IMR-90 (cell line): ENCODE data around the gene ZNF473. TPM values are rescaled to one million over a fixed set of nuclear protein-coding genes. Genes with fewer than 3 reads are reported as not detected.

Experiments
- ATAC-seq: fragments of 200-7000 bp; cut with Tn5 transposase; 2 replicates; pipeline ENCODE4 v1.9.1; 2020; ENCODE audit warnings: low read depth, mild to moderate bottlenecking, moderate library complexity
- BruUV-seq: library from RNA; stranded (reverse); fragments of 400-500 nt; replicated peaks from 2 replicates; lab custom pipeline; 2021; lab: Mats Ljungman, UMichigan
- CTCF ChIA-PET: fragments of 300-600 bp; formaldehyde crosslinking; extraction: SDS; loops from one replicate; lab custom pipeline; 2021; ENCODE audit warnings: antibody characterized with exemption; lab: Yijun Ruan, JAX
- POLR2A ChIA-PET: fragments of 300-600 bp; sonication (Branson Sonifier 250); formaldehyde crosslinking; loops from one replicate; lab custom pipeline; 2022; ENCODE audit warnings: antibody characterized with exemption; ENCODE audit not compliant: unreplicated experiment; lab: Charles Lee
- DNase-seq: peaks from one replicate; pipeline ENCODE4 v3.0.0; 2013
- H2AFZ ChIP-seq: replicated peaks from 2 replicates; pipeline ENCODE3; 2013; ENCODE audit warnings: low read length, mild to moderate bottlenecking; ENCODE audit not compliant: poor library complexity
- H2AK5ac ChIP-seq: 2 replicates; pipeline ENCODE4 v1.6.1; 2013; ENCODE audit warnings: low read depth, low read length, inconsistent platforms
- H2AK9ac ChIP-seq: replicated peaks from 2 replicates; pipeline ENCODE3; 2013; ENCODE audit warnings: mild to moderate bottlenecking, low read depth, low read length, moderate library complexity; ENCODE audit not compliant: poor library complexity
- H2BK120ac ChIP-seq: 2 replicates; pipeline ENCODE4 v1.6.1; 2013; ENCODE audit warnings: low read depth, low read length, inconsistent platforms
- H2BK15ac ChIP-seq: 3 replicates; pipeline ENCODE4 v1.6.1; 2013; ENCODE audit warnings: low read depth, low read length, inconsistent platforms
- H2BK20ac ChIP-seq: 2 replicates; pipeline ENCODE4 v1.6.1; 2013; ENCODE audit warnings: low read depth, mild to moderate bottlenecking, inconsistent platforms, low read length, moderate library complexity
- H2BK5ac ChIP-seq: 2 replicates; pipeline ENCODE4 v1.6.1; 2013; ENCODE audit warnings: mild to moderate bottlenecking, low read depth, low read length, inconsistent platforms; ENCODE audit not compliant: poor library complexity, severe bottlenecking
- H3K14ac ChIP-seq: replicated peaks from 2 replicates; pipeline ENCODE4 v1.6.1; 2013; ENCODE audit warnings: low read depth, low read length, inconsistent platforms
- H3K18ac ChIP-seq: 2 replicates; pipeline ENCODE4 v1.6.1; 2013; ENCODE audit warnings: low read depth, low read length, control low read depth
- H3K23ac ChIP-seq: 2 replicates; pipeline ENCODE4 v1.6.1; 2013; ENCODE audit warnings: low read depth, low read length, inconsistent platforms
- H3K27ac ChIP-seq: 2 replicates; pipeline ENCODE4 v1.5.1; 2013; ENCODE audit warnings: mild to moderate bottlenecking, control low read depth, low read length; ENCODE audit not compliant: insufficient read depth
- H3K27me3 ChIP-seq: 2 replicates; pipeline ENCODE4 v1.6.1; 2013; ENCODE audit warnings: low read length; ENCODE audit not compliant: control insufficient read depth, insufficient read depth
- H3K36me3 ChIP-seq: 2 replicates; pipeline ENCODE4 v1.6.1; 2013; ENCODE audit warnings: low read length, mixed read lengths; ENCODE audit not compliant: control insufficient read depth, insufficient read depth
- H3K4ac ChIP-seq: 2 replicates; pipeline ENCODE4 v1.6.1; 2013; ENCODE audit warnings: low read depth, low read length, inconsistent platforms
- H3K4me1 ChIP-seq: 2 replicates; pipeline ENCODE4 v1.6.1; 2013; ENCODE audit warnings: low read length, mixed read lengths; ENCODE audit not compliant: control insufficient read depth, insufficient read depth
- H3K4me2 ChIP-seq: 2 replicates; pipeline ENCODE4 v1.6.1; 2013; ENCODE audit warnings: low read depth, mild to moderate bottlenecking, control low read depth, low read length, moderate library complexity
- H3K4me3 ChIP-seq: 2 replicates; pipeline ENCODE4 v1.5.1; 2013; ENCODE audit warnings: low read depth, mild to moderate bottlenecking, control low read depth, low read length, moderate library complexity; ENCODE audit not compliant: insufficient read depth
- H3K56ac ChIP-seq: 2 replicates; pipeline ENCODE4 v1.6.1; 2013; ENCODE audit warnings: low read length, inconsistent platforms; ENCODE audit not compliant: insufficient read depth; ENCODE audit errors: extremely low read depth
- H3K79me1 ChIP-seq, 2 experiments: 2 replicates each; pipeline ENCODE4 v1.6.1; 2013; ENCODE audit warnings: low read length in 2 of 2, inconsistent platforms in 1 of 2, low read depth in 1 of 2
- H3K9ac ChIP-seq: 2 replicates; pipeline ENCODE4 v1.6.1; 2013; ENCODE audit warnings: low read depth, low read length, control low read depth
- H3K9me1 ChIP-seq: 2 replicates; pipeline ENCODE4 v1.6.1; 2013; ENCODE audit warnings: low read length, inconsistent platforms; ENCODE audit not compliant: insufficient read depth
- H3K9me3 ChIP-seq: 2 replicates; pipeline ENCODE4 v1.6.1; 2013; ENCODE audit warnings: low read length; ENCODE audit not compliant: control insufficient read depth, insufficient read depth
- H4K20me1 ChIP-seq: 2 replicates; pipeline ENCODE4 v1.6.1; 2013; ENCODE audit warnings: low read length, inconsistent platforms; ENCODE audit not compliant: insufficient read depth
- H4K5ac ChIP-seq: 2 replicates; pipeline ENCODE4 v1.6.1; 2013; ENCODE audit warnings: mild to moderate bottlenecking, low read depth, low read length, control low read depth
- H4K8ac ChIP-seq, 2 experiments: 2 replicates each; pipeline ENCODE4 v1.6.1; 2013; ENCODE audit warnings: low read depth in 2 of 2, low read length in 2 of 2, control low read depth in 1 of 2, inconsistent platforms in 1 of 2
- H4K91ac ChIP-seq: 2 replicates; pipeline ENCODE4 v1.6.1; 2013; ENCODE audit warnings: low read depth, low read length, inconsistent platforms; ENCODE audit not compliant: insufficient read depth
- CHD1 ChIP-seq: IDR thresholded peaks from 2 replicates; pipeline ENCODE4 v1.6.1; 2012; ENCODE audit warnings: low read depth, low read length, improper control_type of control experiment
- RFX5 ChIP-seq: IDR thresholded peaks from 2 replicates; pipeline ENCODE4 v1.8.0; 2012; ENCODE audit warnings: low read depth, mild to moderate bottlenecking, low read length, moderate library complexity
- WGBS, 2 experiments: methylation state at CpG; one replicate each; pipeline versions ENCODE4 v1.1.5 to v1.1.7; 2013; ENCODE audit warnings: missing lambda C conversion rate in 2 of 2; ENCODE audit not compliant: insufficient read length in 1 of 2; ENCODE audit errors: extremely low coverage in 2 of 2; 5-methylcytosine and 5-hydroxymethylcytosine counted together
- dilution Hi-C: fragments of 300-500 bp; cut with HindIII; formaldehyde crosslinking; loops from one replicate; pipeline ENCODE4 v1.14.3; 2018; ENCODE audit warnings: low sequenced_read_pairs; ENCODE audit not compliant: unreplicated experiment
- in situ Hi-C: fragments of 300-500 bp; cut with MboI; formaldehyde crosslinking; loops from 3 replicates; pipeline ENCODE4 v1.14.3; 2019; ENCODE audit warnings: low sequenced_read_pairs, inconsistent platforms, mixed read lengths
- intact Hi-C: fragments of 100-400 bp; cut with micrococcal nuclease; formaldehyde crosslinking; loops from 2 replicates; pipeline ENCODE4 v1.10.0; 2022
- polyA plus RNA-seq, 3 experiments: library from polyadenylated mRNA; depleted of rRNA; stranded (reverse); fragments of >200 nt; gene quantifications; 2 replicates each; pipeline ENCODE4 v1.2.3, GENCODE V29; 2012; ENCODE audit warnings: low replicate concordance in 1 of 3
- total RNA-seq: library from RNA; depleted of rRNA; stranded (reverse); fragments of >200 nt; gene quantifications from 2 replicates; pipeline ENCODE4 v1.2.3, GENCODE V29; 2012
- TF ChIP-seq, protein P1 (sequence below): fragments of 150-350 bp; IDR thresholded peaks from 2 replicates; pipeline ENCODE4 v1.6.1; 2016; ENCODE audit warnings: low read depth, mild to moderate bottlenecking, low read length, moderate library complexity, borderline replicate concordance

ZNF473 gene
- total and polyA plus RNA-seq, 2 of the 4 experiments (the other 2 are of a cell fraction) = 4.5 to 13.3 TPM

DNA sequence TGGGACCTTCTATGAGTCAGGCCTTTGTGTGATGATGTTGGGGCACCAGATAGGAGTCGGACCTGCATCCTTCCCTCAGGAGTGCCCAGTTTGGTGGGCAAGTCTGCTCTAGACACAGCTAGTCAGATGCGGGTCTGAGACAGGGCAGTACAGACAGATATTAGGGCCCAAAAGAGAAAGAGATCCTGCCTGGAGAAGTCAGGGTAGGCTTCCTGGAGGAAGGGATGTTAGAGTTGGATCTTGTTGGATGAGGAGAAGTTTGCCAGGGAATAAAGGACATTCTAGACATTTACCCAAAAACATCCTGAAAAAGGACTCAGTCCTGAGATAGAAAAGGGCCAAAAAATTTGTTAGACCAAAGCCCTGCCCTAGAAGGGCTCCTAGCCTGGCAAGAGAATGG, 17.9 kb upstream of the ZNF473 start:
- H2AK9ac ChIP-seq = no peak overlapping the region
- no peak overlapping the region for H4K91ac ChIP-seq
- intact Hi-C loops (no loop called here), in situ Hi-C loops (no loop called here), dilution Hi-C loops (no loop called here)
- peaks cover 13% of the 10 kb centered on the region for H4K20me1 ChIP-seq
- H2AFZ ChIP-seq = no peak overlapping the region
- H3K27me3 ChIP-seq = no peaks in the 10 kb centered on the region
- H3K18ac ChIP-seq = no peak overlapping the region
- ATAC-seq (no peak), DNase-seq (no peak)
- no peaks in the 10 kb centered on the region for H3K9me3 ChIP-seq
- H3K56ac ChIP-seq = no peak overlapping the region
- ChIA-PET POLR2A (no interaction called here), CTCF (no interaction called here)
- H3K4me3 ChIP-seq = no peak overlapping the region
- TF ChIP-seq RFX5 (no peak), CHD1 (no peak)
- TF ChIP-seq, protein P1, sequence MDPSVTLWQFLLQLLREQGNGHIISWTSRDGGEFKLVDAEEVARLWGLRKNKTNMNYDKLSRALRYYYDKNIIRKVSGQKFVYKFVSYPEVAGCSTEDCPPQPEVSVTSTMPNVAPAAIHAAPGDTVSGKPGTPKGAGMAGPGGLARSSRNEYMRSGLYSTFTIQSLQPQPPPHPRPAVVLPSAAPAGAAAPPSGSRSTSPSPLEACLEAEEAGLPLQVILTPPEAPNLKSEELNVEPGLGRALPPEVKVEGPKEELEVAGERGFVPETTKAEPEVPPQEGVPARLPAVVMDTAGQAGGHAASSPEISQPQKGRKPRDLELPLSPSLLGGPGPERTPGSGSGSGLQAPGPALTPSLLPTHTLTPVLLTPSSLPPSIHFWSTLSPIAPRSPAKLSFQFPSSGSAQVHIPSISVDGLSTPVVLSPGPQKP = no peak
- H3K79me1 ChIP-seq = peaks cover 20 to 36% of the 10 kb centered on the region in 2 experiments
- no peak overlapping the region for H2AK5ac ChIP-seq
- peaks cover 45% of the 10 kb centered on the region for H3K36me3 ChIP-seq
- no peak overlapping the region for H3K27ac ChIP-seq
- no peak overlapping the region for H2BK15ac ChIP-seq
- H4K5ac ChIP-seq = no peak overlapping the region
- no peak overlapping the region for H3K4ac ChIP-seq
- no peak overlapping the region for H3K14ac ChIP-seq
- no peak overlapping the region for H3K23ac ChIP-seq
- no peak overlapping the region for H2BK120ac ChIP-seq
- H3K4me2 ChIP-seq = no peak overlapping the region
- peaks cover 19% of the 10 kb centered on the region for H3K9me1 ChIP-seq
- BruUV-seq = no TSS peak
- H4K8ac ChIP-seq = no peak overlapping the region
- WGBS, 2 experiments = 100% methylated on average over 1 of the region's 2 CpGs; no CpG with 5 or more reads in 1 of the 2 experiments
- H3K9ac ChIP-seq = no peak overlapping the region
- no peak overlapping the region for H2BK20ac ChIP-seq
- no peak overlapping the region for H2BK5ac ChIP-seq
- H3K4me1 ChIP-seq = peaks cover 10% of the 10 kb centered on the region
